ENCODE measurements around the gene GOLGA7B.

The GOLGA7B gene

GRCh38 chr10:97888134-97888533 lies 38.5 kb downstream of the GOLGA7B start:
- H3K27ac ChIP-seq (replicated peaks) = no peak overlapping the region
- no peak for DNase-seq (ENCODE audit: low read depth in 1 of 2, low spot score in 1 of 2)

GRCh38 chr10:97888641-97889262 lies 39.1 kb downstream of the GOLGA7B start:
- Histone ChIP-seq H3K27ac (replicated peaks) (no peak overlapping the region), H3K4me3 (replicated peaks; ENCODE audit: insufficient read depth, low read length) (no peak overlapping the region), H3K27me3 (ENCODE audit: insufficient read depth, poor library complexity, severe bottlenecking) (no peaks in the 10 kb centered on the region)
- TF ChIP-seq REST (IDR thresholded peaks at IDR 0.05; ENCODE audit: insufficient replicate concordance, low read depth) = no peak
- DNase-seq (ENCODE audit: low read depth in 1 of 2, low spot score in 1 of 2) = no peak

More at GRCh38 chr10:97888134-97888533, 38.5 kb downstream of the GOLGA7B start:
- no peak for TF ChIP-seq POLR2AphosphoS5 (IDR thresholded peaks at IDR 0.05; ENCODE audit: low read depth)
- no peak for TF ChIP-seq CTCF (IDR thresholded peaks at IDR 0.05; ENCODE audit: insufficient read depth, low read length)
- TF ChIP-seq SPI1 (IDR thresholded peaks at IDR 0.05; ENCODE audit: borderline replicate concordance, low read depth) = no peak
- no peak for TF ChIP-seq REST (IDR thresholded peaks at IDR 0.05; ENCODE audit: insufficient replicate concordance, low read depth)
- no peak for TF ChIP-seq GABPA (IDR thresholded peaks at IDR 0.05; ENCODE audit: low read depth)
- Histone ChIP-seq H3K27me3 (ENCODE audit: insufficient read depth, poor library complexity, severe bottlenecking) (no peaks in the 10 kb centered on the region), H3K4me3 (replicated peaks; ENCODE audit: insufficient read depth, low read length) (no peak overlapping the region)

- H3K27ac ChIP-seq (replicated peaks) = no peak overlapping the region
- no peak overlapping the region for H3K4me3 ChIP-seq (replicated peaks; ENCODE audit: insufficient read depth, low read length)
- TF ChIP-seq SPI1 (IDR thresholded peaks at IDR 0.05; ENCODE audit: borderline replicate concordance, low read depth) (no peak), CTCF (IDR thresholded peaks at IDR 0.05; ENCODE audit: insufficient read depth, low read length) (no peak), REST (IDR thresholded peaks at IDR 0.05; ENCODE audit: insufficient replicate concordance, low read depth) (no peak), GABPA (IDR thresholded peaks at IDR 0.05; ENCODE audit: low read depth) (no peak), POLR2AphosphoS5 (IDR thresholded peaks at IDR 0.05; ENCODE audit: low read depth) (no peak)
- DNase-seq (ENCODE audit: low read depth in 1 of 2, low spot score in 1 of 2) = no peak
- H3K27me3 ChIP-seq (ENCODE audit: insufficient read depth, poor library complexity, severe bottlenecking) = no peaks in the 10 kb centered on the region
Observed at GRCh38 chr10:97889461-97890265, 40.0 kb downstream of the GOLGA7B start.

Measured in HL-60 (cell line).